Uterus (tissue), 4 donors: ENCODE results near the gene MYO18B. TPM values are rescaled to one million over a fixed set of nuclear protein-coding genes. Genes with fewer than 3 reads are reported as not detected.

Source experiments
- DNase-seq, 2 donors: peaks; one replicate each; pipeline ENCODE4 v3.0.0-alpha.2; 2019 to 2020
- H3K27ac ChIP-seq, 2 donors: fragments of 200-600 bp; sonication (generic); 1 replicate in 1 of 2; 2 replicates in 1 of 2; pipeline ENCODE4 v1.5.1; 2016 to 2018
- H3K27me3 ChIP-seq, 2 donors: fragments of 200-600 bp; sonication (generic); one replicate each; pipeline ENCODE4 v1.5.1; 2018 to 2019; ENCODE audit warnings: control low read depth in 1 of 2
- H3K36me3 ChIP-seq, 2 donors: fragments of 200-600 bp; sonication (generic); one replicate each; pipeline ENCODE4 v1.5.1; 2019; ENCODE audit warnings: control low read depth in 1 of 2
- H3K4me1 ChIP-seq, 2 donors: fragments of 200-600 bp; sonication (generic); one replicate each; pipeline ENCODE4 v1.5.1; 2018 to 2019; ENCODE audit warnings: control low read depth in 1 of 2
- H3K4me3 ChIP-seq, 2 donors: fragments of 200-600 bp; sonication (generic); 1 replicate in 1 of 2; 2 replicates in 1 of 2; pipeline ENCODE4 v1.5.1; 2018 to 2019; ENCODE audit warnings: mild to moderate bottlenecking in 1 of 2
- H3K9me3 ChIP-seq, 2 donors: fragments of 200-600 bp; sonication (generic); one replicate each; pipeline ENCODE4 v1.5.1; 2019; ENCODE audit warnings: control low read depth in 1 of 2
- CTCF ChIP-seq, 4 experiments: fragments of 200-600 bp in 2 of 4; fragments of 450-650 bp in 2 of 4; sonication (generic) in 2 of 4; IDR thresholded peaks; one replicate each; pipeline ENCODE4 v1.5.1; 2016 to 2019; ENCODE audit warnings: antibody characterized with exemption in 4 of 4, mild to moderate bottlenecking in 2 of 4, moderate library complexity in 1 of 4
- POLR2A ChIP-seq, 2 donors: fragments of 450-650 bp; IDR thresholded peaks; one replicate each; pipeline ENCODE4 v1.6.1; 2016; ENCODE audit warnings: antibody characterized with exemption in 2 of 2, mild to moderate bottlenecking in 1 of 2, moderate library complexity in 1 of 2
- intact Hi-C: fragments of 100-400 bp; cut with DNase I; formaldehyde crosslinking; loops from one replicate; pipeline ENCODE4 v1.15.1; 2023; ENCODE audit warnings: low total_unique reads
- total RNA-seq, 4 donors: library from RNA; depleted of rRNA in 3 of 4; stranded (reverse); fragments of >200 nt in 3 of 4; gene quantifications; one replicate each; pipeline versions ENCODE4 v1.1.0 to v1.2.4, GENCODE V29; 2014 to 2023
- donor health status: DM: yes; HTN: yes; CAD: no.

MYO18B gene
- total RNA-seq, 4 donors from 2014 or later: 0.41 to 0.43 TPM; not detected in 2

DNA sequence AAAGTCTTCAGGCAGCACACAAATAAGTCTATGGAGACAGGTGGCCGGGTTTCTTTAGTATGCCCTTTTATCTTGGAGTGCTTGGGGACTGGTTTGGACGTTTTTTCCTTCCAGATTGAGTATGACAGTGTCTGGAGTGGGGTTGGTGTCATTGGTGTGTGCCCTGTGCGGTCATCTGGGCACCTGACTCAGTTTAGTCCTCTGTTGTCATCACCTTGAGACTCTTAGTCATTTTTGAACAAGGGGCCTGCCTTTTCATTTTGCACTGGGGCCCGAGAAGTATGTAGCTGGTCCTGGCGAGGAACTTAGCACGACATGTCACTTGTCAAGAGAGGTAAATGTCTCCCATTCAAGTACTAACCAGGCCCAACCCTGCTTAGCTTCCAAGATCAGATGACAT lies 27.2 kb upstream of the MYO18B start:
- intact Hi-C loops: no loop called here
- no peaks in the 10 kb centered on the region for H3K36me3 ChIP-seq

DNA sequence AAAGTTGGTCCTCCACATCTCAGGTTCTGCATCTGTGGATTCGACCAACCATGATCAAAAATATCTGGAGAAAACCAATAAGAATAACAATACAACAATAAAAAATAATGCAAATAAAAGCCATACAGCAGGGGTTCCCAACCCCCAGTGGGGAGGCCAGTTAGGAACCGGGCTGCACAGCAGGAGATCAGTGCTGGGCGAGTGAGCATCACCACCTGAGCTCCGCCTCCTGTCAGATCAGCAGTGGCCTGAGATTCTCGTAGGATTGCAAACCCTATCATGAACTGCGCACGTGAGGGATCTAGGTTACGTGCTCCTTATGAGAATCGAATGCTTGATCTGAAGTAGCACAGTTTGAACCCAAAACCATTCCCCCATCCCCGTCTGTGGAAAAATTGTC lies 25.4 kb upstream of the MYO18B start:
- no peak overlapping the region for H3K4me3 ChIP-seq
- no peaks in the 10 kb centered on the region for H3K27me3 ChIP-seq
- no peaks in the 10 kb centered on the region for H3K36me3 ChIP-seq
- no peaks in the 10 kb centered on the region for H3K4me1 ChIP-seq
- H3K27ac ChIP-seq: no peak overlapping the region
- intact Hi-C loops: no loop called here
- no peak for DNase-seq
- no peaks in the 10 kb centered on the region for H3K9me3 ChIP-seq
- TF ChIP-seq POLR2A (IDR thresholded peaks at IDR 0.05): no peak
- TF ChIP-seq CTCF (IDR thresholded peaks at IDR 0.05): no peak

More for the DNA sequence above, 27.2 kb upstream of the MYO18B start:
- Histone ChIP-seq H3K4me3 (no peak overlapping the region), H3K27me3 (no peaks in the 10 kb centered on the region), H3K9me3 (no peaks in the 10 kb centered on the region), H3K4me1 (no peaks in the 10 kb centered on the region), H3K27ac (peak overlapping the region; percentile 23 to 54)
- TF ChIP-seq POLR2A (IDR thresholded peaks at IDR 0.05): no peak
- TF ChIP-seq CTCF (IDR thresholded peaks at IDR 0.05): no peak
- DNase-seq: no peak

- TF ChIP-seq POLR2A (IDR thresholded peaks at IDR 0.05): no peak
- no peak for TF ChIP-seq CTCF (IDR thresholded peaks at IDR 0.05)
- no peaks in the 10 kb centered on the region for H3K9me3 ChIP-seq
- no peak overlapping the region for H3K4me3 ChIP-seq
- intact Hi-C loops: no loop called here
- no peak for DNase-seq
- H3K27ac ChIP-seq: no peak overlapping the region
- no peaks in the 10 kb centered on the region for H3K36me3 ChIP-seq
- H3K4me1 ChIP-seq: no peaks in the 10 kb centered on the region
- no peaks in the 10 kb centered on the region for H3K27me3 ChIP-seq
Observed at GRCh38 chr22:25718135-25718840, 23.7 kb upstream of the MYO18B start.

DNA sequence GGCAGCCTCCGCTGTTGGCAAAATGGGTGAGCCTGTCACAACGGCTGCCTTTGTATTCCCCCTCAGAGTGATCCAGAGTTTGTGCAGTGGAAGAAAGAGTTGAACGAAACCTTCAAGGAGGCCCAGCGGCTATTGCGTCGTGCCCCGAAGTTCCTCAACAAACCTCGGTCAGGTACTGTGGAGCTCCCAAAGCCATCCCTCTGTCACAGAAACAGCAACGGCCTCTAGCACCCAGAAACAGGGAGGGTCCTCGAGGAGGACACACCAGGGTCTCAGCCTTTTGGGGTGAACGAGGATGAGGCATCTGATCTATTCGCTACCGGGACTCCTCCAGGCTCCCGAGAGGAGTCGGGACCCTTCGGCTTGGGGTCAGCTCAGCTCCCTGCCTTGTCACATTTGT lies 19.8 kb upstream of the MYO18B start:
- H3K27ac ChIP-seq: no peak overlapping the region
- no peaks in the 10 kb centered on the region for H3K36me3 ChIP-seq
- no peaks in the 10 kb centered on the region for H3K9me3 ChIP-seq
- no peaks in the 10 kb centered on the region for H3K27me3 ChIP-seq
- DNase-seq: no peak
- no peak overlapping the region for H3K4me3 ChIP-seq
- intact Hi-C loops: no loop called here
- no peaks in the 10 kb centered on the region for H3K4me1 ChIP-seq
- no peak for TF ChIP-seq CTCF (IDR thresholded peaks at IDR 0.05)

GRCh38 chr22:25722626-25723025 lies 19.4 kb upstream of the MYO18B start:
- no peak for DNase-seq
- Histone ChIP-seq H3K36me3 (no peaks in the 10 kb centered on the region), H3K4me1 (no peaks in the 10 kb centered on the region), H3K9me3 (no peaks in the 10 kb centered on the region), H3K27ac (no peak overlapping the region), H3K4me3 (no peak overlapping the region), H3K27me3 (no peaks in the 10 kb centered on the region)
- intact Hi-C loops: no loop called here
- TF ChIP-seq CTCF (IDR thresholded peaks at IDR 0.05): no peak
- TF ChIP-seq POLR2A (IDR thresholded peaks at IDR 0.05): no peak
